HepG2 (cell line): ENCODE results near the gene MRPL30. TPM values are rescaled to one million over a fixed set of nuclear protein-coding genes. Genes with fewer than 3 reads are reported as not detected.

Experiments used
- ATAD3A ChIP-seq: sonication (generic); formaldehyde crosslinking; IDR thresholded peaks from 2 replicates; pipeline ENCODE4 v1.4.0; 2020; ENCODE audit warnings: missing genetic modification reagents
- BCL6 ChIP-seq: IDR thresholded peaks from 2 replicates; pipeline ENCODE4 v1.6.1; 2016; ENCODE audit warnings: missing genetic modification reagents, missing compliant biosample characterization
- CENPT ChIP-seq: sonication (generic); formaldehyde crosslinking; IDR thresholded peaks from 2 replicates; pipeline ENCODE4 v1.8.0; 2022; ENCODE audit warnings: low read depth, mild to moderate bottlenecking, moderate library complexity, missing genetic modification reagents
- HNRNPL ChIP-seq: fragments of 200-400 bp; formaldehyde crosslinking; IDR thresholded peaks from 2 replicates; pipeline ENCODE4 v1.6.1; 2017; ENCODE audit warnings: mild to moderate bottlenecking, low read depth, low read length
- IKZF1 ChIP-seq: fragments of 450-650 bp; IDR thresholded peaks from 2 replicates; pipeline ENCODE4 v1.7.1; 2016
- LRRFIP1 ChIP-seq: sonication (generic); formaldehyde crosslinking; conservative IDR thresholded peaks from 2 replicates; pipeline ENCODE4 v1.4.0; 2020; ENCODE audit warnings: missing genetic modification reagents
- MEIS2 ChIP-seq: sonication (generic); formaldehyde crosslinking; IDR thresholded peaks from 2 replicates; pipeline ENCODE4 v1.9.0; 2021; ENCODE audit warnings: mild to moderate bottlenecking, missing genetic modification reagents
- REL ChIP-seq: sonication (generic); formaldehyde crosslinking; conservative IDR thresholded peaks from 2 replicates; pipeline ENCODE4 v1.8.0; 2022; ENCODE audit warnings: mild to moderate bottlenecking, missing genetic modification reagents, moderate library complexity
- SSRP1 ChIP-seq: IDR thresholded peaks from 2 replicates; pipeline ENCODE4 v1.6.1; 2016; ENCODE audit warnings: control low read depth
- TBX3 ChIP-seq: fragments of 450-650 bp; IDR thresholded peaks from 2 replicates; pipeline ENCODE4 v1.6.1; 2017; ENCODE audit warnings: antibody characterized with exemption, mild to moderate bottlenecking, inconsistent platforms, borderline replicate concordance
- UBTF ChIP-seq: sonication (generic); formaldehyde crosslinking; IDR thresholded peaks from 2 replicates; pipeline ENCODE4 v1.4.0; 2020; ENCODE audit warnings: mild to moderate bottlenecking, missing genetic modification reagents
- ZBTB14 ChIP-seq: sonication (generic); formaldehyde crosslinking; IDR thresholded peaks from 2 replicates; pipeline ENCODE4 v1.4.0; 2020; ENCODE audit warnings: missing genetic modification reagents
- ZFP36 ChIP-seq: fragments of 150-350 bp; IDR thresholded peaks from 2 replicates; pipeline ENCODE4 v1.6.1; 2018; ENCODE audit warnings: borderline replicate concordance, low read length, low read depth; ENCODE audit not compliant: partially characterized antibody
- ZNF343 ChIP-seq: sonication (generic); formaldehyde crosslinking; IDR thresholded peaks from 2 replicates; pipeline ENCODE4 v1.4.0; 2020; ENCODE audit warnings: mild to moderate bottlenecking, missing genetic modification reagents
- ZNF382 ChIP-seq: sonication (generic); formaldehyde crosslinking; IDR thresholded peaks from 2 replicates; pipeline ENCODE4 v1.5.0; 2020; ENCODE audit warnings: missing genetic modification reagents, mild to moderate bottlenecking, borderline replicate concordance
- ZNF468 ChIP-seq: sonication (generic); formaldehyde crosslinking; IDR thresholded peaks from 2 replicates; pipeline ENCODE4 v1.8.0; 2022; ENCODE audit warnings: mild to moderate bottlenecking, moderate library complexity, missing genetic modification reagents
- ZNF576 ChIP-seq: sonication (generic); formaldehyde crosslinking; IDR thresholded peaks from 2 replicates; pipeline ENCODE4 v1.4.0; 2020; ENCODE audit warnings: mild to moderate bottlenecking, missing genetic modification reagents
- ZNF670 ChIP-seq: sonication (generic); formaldehyde crosslinking; IDR thresholded peaks from 2 replicates; pipeline ENCODE4 v1.8.0; 2022; ENCODE audit warnings: mild to moderate bottlenecking, missing genetic modification reagents, borderline replicate concordance
- ZNF674 ChIP-seq: sonication (generic); formaldehyde crosslinking; IDR thresholded peaks from 2 replicates; pipeline ENCODE4 v1.5.0; 2020; ENCODE audit warnings: low read depth, mild to moderate bottlenecking, missing genetic modification reagents
- ZNF7 ChIP-seq: IDR thresholded peaks from 2 replicates; pipeline ENCODE4 v1.6.1; 2016; ENCODE audit warnings: missing biosample characterization, missing genetic modification reagents
- ZNF776 ChIP-seq: sonication (generic); formaldehyde crosslinking; IDR thresholded peaks from 2 replicates; pipeline ENCODE4 v1.4.0; 2020; ENCODE audit warnings: mild to moderate bottlenecking, missing genetic modification reagents
- ZSCAN20 ChIP-seq: sonication (generic); formaldehyde crosslinking; IDR thresholded peaks from 2 replicates; pipeline ENCODE4 v1.4.0; 2020; ENCODE audit warnings: missing genetic modification reagents, mild to moderate bottlenecking, borderline replicate concordance
- polyA plus RNA-seq, 8 experiments: library from polyadenylated mRNA; depleted of rRNA in 3 of 8; stranded (reverse) in 7 of 8; unstranded in 1 of 8; fragments of >200 nt; fragmentation: Illumina TruSeq in 4 of 8; extraction: Trizol in 4 of 8; gene quantifications; 2 replicates each; pipeline versions ENCODE4 v1.2.1 to v1.2.3, GENCODE V29; 2011 to 2016; ENCODE audit warnings: low read depth in 4 of 8, missing spikeins in 1 of 8, mixed read lengths in 1 of 8; ENCODE audit not compliant: insufficient read depth in 1 of 8
- total RNA-seq, 5 experiments: library from RNA; depleted of rRNA; stranded (reverse); fragments of >200 nt; fragmentation: Illumina TruSeq; extraction: Trizol; gene quantifications; 2 replicates each; pipeline ENCODE4 v1.2.3, GENCODE V29; 2016; ENCODE audit warnings: low read depth in 1 of 5

The MRPL30 gene
- total and polyA plus RNA-seq, 2 of the 13 experiments (the other 11 are each of a cell fraction or from before 2014, with no cell fraction given) = 30.2 to 75.3 TPM

- peak; percentile 91 for TF ChIP-seq ZBTB14
- no peak for TF ChIP-seq ZNF576 (CRISPR knock-in tag)
- TF ChIP-seq LRRFIP1 = 0 out of 2 replicates have a peak, but pooled peaks have one; percentile 42
- peak; percentile 60; the same call in 1 of the 2 replicates for TF ChIP-seq ZNF776 (CRISPR knock-in tag)
- no peak for TF ChIP-seq ZFP36
- TF ChIP-seq ZNF468 = no peak
- TF ChIP-seq ZNF7 = no peak
- no peak for TF ChIP-seq HNRNPL
- no peak for TF ChIP-seq TBX3
- TF ChIP-seq ZNF343 (CRISPR knock-in tag) = peak; percentile 94
- TF ChIP-seq CENPT (CRISPR knock-in tag) = no peak
- no peak; the same call in 1 of the 2 replicates for TF ChIP-seq ZNF670 (CRISPR knock-in tag)
- no peak for TF ChIP-seq SSRP1 (CRISPR knock-in tag)
- TF ChIP-seq ZNF382 (CRISPR knock-in tag) = no peak
- TF ChIP-seq REL (CRISPR knock-in tag) = peak; percentile 95
- no peak for TF ChIP-seq ATAD3A
- peak; percentile 86; the same call in 1 of the 2 replicates for TF ChIP-seq ZSCAN20
- TF ChIP-seq ZNF674 (CRISPR knock-in tag) = no peak; the same call in 1 of the 2 replicates
- peak; percentile 74 for TF ChIP-seq UBTF
- TF ChIP-seq MEIS2 (CRISPR knock-in tag) = 0 out of 2 replicates have a peak, but pooled peaks have one; percentile 64
- 0 out of 2 replicates have a peak, but pooled peaks have one; percentile 8 for TF ChIP-seq BCL6 (CRISPR knock-in tag)
- TF ChIP-seq IKZF1 = no peak
Measured at GRCh38 chr2:99141110-99142108, 39.6 kb upstream of the MRPL30 start, which contains the start of gene C2orf15 (continued).
